Sigmoid colon (tissue), 7 donors: ENCODE measurements around the gene CEACAM5. TPM values are rescaled to one million over a fixed set of nuclear protein-coding genes. Genes with fewer than 3 reads are reported as not detected.

Experiments
- DNase-seq: peaks from one replicate; pipeline ENCODE4 v3.0.0-alpha.2; 2019
- H3K27ac ChIP-seq, 4 donors: fragments of 200-600 bp; sonication (generic); one replicate each; pipeline ENCODE4 v1.5.1; 2016 to 2019; ENCODE audit warnings: mild to moderate bottlenecking in 1 of 4
- H3K27me3 ChIP-seq, 3 donors: fragments of 200-600 bp; sonication (generic); one replicate each; pipeline ENCODE4 v1.5.1; 2019; ENCODE audit warnings: mild to moderate bottlenecking in 1 of 3
- H3K36me3 ChIP-seq, 4 donors: fragments of 200-600 bp; sonication (generic); one replicate each; pipeline ENCODE4 v1.5.1; 2016 to 2019
- H3K4me1 ChIP-seq, 4 donors: fragments of 200-600 bp; sonication (generic); one replicate each; pipeline ENCODE4 v1.5.1; 2017 to 2019
- H3K4me3 ChIP-seq, 4 donors: fragments of 200-600 bp; sonication (generic); one replicate each; pipeline ENCODE4 v1.5.1; 2017 to 2019; ENCODE audit warnings: mild to moderate bottlenecking in 2 of 4, moderate library complexity in 1 of 4
- H3K9me3 ChIP-seq, 4 donors: fragments of 200-600 bp in 3 of 4; sonication (generic) in 3 of 4; one replicate each; pipeline versions ENCODE4 v1.5.1 to v1.6.1; 2013 to 2019
- CTCF ChIP-seq, 4 experiments: fragments of 450-650 bp in 3 of 4; fragments of 200-600 bp in 1 of 4; IDR thresholded peaks; one replicate each; pipeline ENCODE4 v1.5.1; 2016 to 2019; ENCODE audit warnings: antibody characterized with exemption in 4 of 4, mild to moderate bottlenecking in 3 of 4, moderate library complexity in 2 of 4
- EP300 ChIP-seq, 4 donors: sonication (generic); formaldehyde crosslinking; IDR thresholded peaks; one replicate each; pipeline ENCODE4 v1.6.1; 2017; ENCODE audit warnings: antibody characterized with exemption in 4 of 4
- POLR2A ChIP-seq, 2 donors: fragments of 450-650 bp; IDR thresholded peaks; one replicate each; pipeline ENCODE4 v1.6.1; 2016; ENCODE audit warnings: antibody characterized with exemption in 2 of 2, mild to moderate bottlenecking in 2 of 2, moderate library complexity in 2 of 2
- POLR2AphosphoS5 ChIP-seq, 4 donors: sonication (generic); formaldehyde crosslinking; IDR thresholded peaks; one replicate each; pipeline ENCODE4 v1.6.1; 2017; ENCODE audit warnings: antibody characterized with exemption in 4 of 4
- WGBS, 2 donors: extraction: QIAGEN DNeasy Blood & Tissue Kit; methylation state at CpG; one replicate each; pipeline ENCODE4 v1.1.7; 2013; 5-methylcytosine and 5-hydroxymethylcytosine counted together
- intact Hi-C: fragments of 100-400 bp; cut with DNase I; formaldehyde crosslinking; loops from one replicate; pipeline ENCODE4 v1.15.1; 2023
- polyA plus RNA-seq, 3 donors: library from polyadenylated mRNA; stranded (reverse); fragments of 200-250 nt; gene quantifications; one replicate each; pipeline ENCODE4 v1.2.3, GENCODE V29; 2013
- total RNA-seq, 4 donors: library from RNA; depleted of rRNA; stranded (reverse); fragments of >200 nt; gene quantifications; one replicate each; pipeline ENCODE4 v1.1.0, GENCODE V29; 2016
- donor health status: healthy with polysubstance abuse.
- donor health status: Bipolar disorder and iron deficiency.
- donor health status: healthy.

CEACAM5 gene
- total and polyA plus RNA-seq, 7 donors, result 0.16 to 1,632 (median 87.8) TPM; not detected in 1

GRCh38 chr19:41698746-41699230 lies 9.6 kb upstream of the CEACAM5 start:
- Histone ChIP-seq H3K9me3 (peaks cover 0 to 3% (median 0%) of the 10 kb centered on the region in 4 donors), H3K27ac (no peak overlapping the region), H3K4me1 (no peaks in the 10 kb centered on the region), H3K27me3 (peaks cover 0 to 2% (median 0%) of the 10 kb centered on the region in 3 donors), H3K4me3 (no peak overlapping the region), H3K36me3 (no peaks in the 10 kb centered on the region)
- WGBS, 2 donors, result 8 to 36% methylated on average over 1 of the region's 1 CpG
- intact Hi-C loops, result no loop called here
- DNase-seq, result no peak
- TF ChIP-seq POLR2A (IDR thresholded peaks at IDR 0.05), result no peak
- no peak for TF ChIP-seq POLR2AphosphoS5 (IDR thresholded peaks at IDR 0.05)

GRCh38 chr19:41699231-41699967 lies 9.0 kb upstream of the CEACAM5 start:
- 33 to 69% methylated on average over 17 of the region's 17 CpGs for WGBS, 2 donors
- Histone ChIP-seq H3K27me3 (peaks cover 0 to 5% (median 0%) of the 10 kb centered on the region in 3 donors), H3K4me3 (no peak overlapping the region), H3K4me1 (no peaks in the 10 kb centered on the region), H3K36me3 (no peaks in the 10 kb centered on the region), H3K27ac (no peak overlapping the region), H3K9me3 (no peaks in the 10 kb centered on the region)
- intact Hi-C loops, result no loop called here
- TF ChIP-seq POLR2AphosphoS5 (IDR thresholded peaks at IDR 0.05) (no peak), CTCF (IDR thresholded peaks at IDR 0.05) (no peak), POLR2A (IDR thresholded peaks at IDR 0.05) (no peak), EP300 (IDR thresholded peaks at IDR 0.05) (no peak)
- DNase-seq, result peak; percentile 52

GRCh38 chr19:41699968-41700323 lies 8.5 kb upstream of the CEACAM5 start:
- Histone ChIP-seq H3K27me3 (peaks cover 0 to 5% (median 0%) of the 10 kb centered on the region in 3 donors), H3K27ac (no peak overlapping the region), H3K4me3 (no peak overlapping the region), H3K4me1 (no peaks in the 10 kb centered on the region), H3K36me3 (no peaks in the 10 kb centered on the region), H3K9me3 (no peaks in the 10 kb centered on the region)
- 30 to 71% methylated on average over 2 of the region's 2 CpGs for WGBS, 2 donors
- intact Hi-C loops, result no loop called here
- TF ChIP-seq POLR2A (IDR thresholded peaks at IDR 0.05) (no peak), CTCF (IDR thresholded peaks at IDR 0.05) (no peak), EP300 (IDR thresholded peaks at IDR 0.05) (no peak), POLR2AphosphoS5 (IDR thresholded peaks at IDR 0.05) (no peak)
- DNase-seq, result peak; percentile 34

- DNase-seq, result peak; percentile 29
- H3K9me3 ChIP-seq, result no peaks in the 10 kb centered on the region
- intact Hi-C loops, result no loop called here
- peaks cover 0 to 9% (median 5%) of the 10 kb centered on the region in 3 donors for H3K27me3 ChIP-seq
- H3K4me1 ChIP-seq, result no peaks in the 10 kb centered on the region
- H3K27ac ChIP-seq, result no peak overlapping the region
- WGBS, 2 donors, result 68 to 85% methylated on average over 13 of the region's 13 CpGs
- no peak overlapping the region for H3K4me3 ChIP-seq
- TF ChIP-seq CTCF (IDR thresholded peaks at IDR 0.05) (no peak), EP300 (IDR thresholded peaks at IDR 0.05) (no peak), POLR2AphosphoS5 (IDR thresholded peaks at IDR 0.05) (no peak), POLR2A (IDR thresholded peaks at IDR 0.05) (no peak)
- H3K36me3 ChIP-seq, result no peaks in the 10 kb centered on the region
Measured at GRCh38 chr19:41700381-41701195, 7.8 kb upstream of the CEACAM5 start.
